H54 (cell line): ENCODE results near the gene CFAP45.

Source experiments
- DNase-seq: peaks from one replicate; pipeline ENCODE4 v3.0.0; 2011; ENCODE audit warnings: low spot score, mixed read lengths; ENCODE audit not compliant: insufficient read length
- FAIRE-seq: peaks from 3 replicates; lab custom pipeline; 2011; peaks lifted over from hg19 to GRCh38; lab: Jason Lieb, UNC
- POLR2A ChIP-seq: IDR thresholded peaks from 2 replicates; pipeline ENCODE4 v1.6.1; 2011; ENCODE audit warnings: low read depth, mild to moderate bottlenecking, low read length

CFAP45 gene

DNA sequence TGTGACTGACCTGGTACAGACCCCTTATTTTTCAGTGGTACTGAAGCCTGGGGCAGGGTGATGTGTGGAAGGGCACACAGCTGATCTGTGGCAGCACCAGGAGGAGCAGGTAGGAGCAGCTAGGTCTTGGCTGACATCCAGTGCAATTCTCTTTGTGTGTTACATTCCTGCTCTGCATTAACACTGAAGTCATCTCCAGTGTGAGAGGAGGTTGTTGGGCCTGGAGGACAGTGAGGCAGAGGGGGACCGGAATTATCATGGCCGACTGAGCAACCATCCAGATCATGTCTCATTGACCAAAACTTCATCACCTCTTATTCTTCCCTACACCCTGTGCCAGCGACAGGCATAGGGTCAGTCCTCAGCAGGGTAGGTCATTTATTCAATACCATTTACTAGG, 71.8 kb downstream of the CFAP45 start:
- DNase-seq (no peak), FAIRE-seq (no peak)
- TF ChIP-seq POLR2A: no peak

DNA sequence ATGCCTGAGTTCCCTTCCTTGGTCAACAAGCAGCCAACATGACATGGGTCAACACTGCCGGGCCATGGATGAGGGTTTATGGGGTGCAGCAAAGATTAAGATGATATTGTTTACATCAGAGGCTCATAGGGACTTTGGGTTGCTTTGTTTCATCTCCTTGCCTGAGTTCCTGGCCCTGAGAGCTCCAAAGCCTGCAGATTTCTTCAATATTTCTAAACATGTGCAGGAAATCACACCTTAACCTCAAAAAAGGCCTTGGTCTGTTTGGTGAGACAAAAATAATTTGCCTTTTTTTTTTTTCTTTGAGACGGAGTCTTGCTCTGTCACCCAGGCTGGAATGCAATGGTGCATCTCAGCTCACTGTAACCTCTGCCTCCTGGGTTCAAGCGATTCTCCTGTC, 72.4 kb downstream of the CFAP45 start:
- DNase-seq (no peak), FAIRE-seq (no peak)
- TF ChIP-seq POLR2A: no peak

DNA sequence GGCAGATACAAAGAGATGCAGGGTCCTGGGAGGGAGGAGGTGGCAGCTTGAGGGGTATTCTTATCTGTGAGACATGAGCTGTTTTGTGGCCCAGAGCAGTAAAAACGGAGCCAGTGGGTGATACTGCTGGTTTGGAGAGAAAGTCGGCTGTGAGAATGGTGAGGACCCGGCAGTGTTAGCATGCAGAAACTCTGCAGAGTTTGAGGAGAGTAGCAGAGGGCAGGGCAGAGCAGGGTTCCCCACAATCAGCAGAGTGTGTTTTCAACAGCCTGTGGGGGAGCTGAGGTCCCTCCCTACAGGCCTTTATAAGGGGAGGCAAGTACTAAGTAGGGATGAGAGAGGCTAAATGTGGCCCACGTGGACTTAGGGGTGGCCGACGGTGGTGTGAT, 72.9 kb downstream of the CFAP45 start:
- FAIRE-seq (no peak), DNase-seq (no peak)
- no peak for TF ChIP-seq POLR2A

DNA sequence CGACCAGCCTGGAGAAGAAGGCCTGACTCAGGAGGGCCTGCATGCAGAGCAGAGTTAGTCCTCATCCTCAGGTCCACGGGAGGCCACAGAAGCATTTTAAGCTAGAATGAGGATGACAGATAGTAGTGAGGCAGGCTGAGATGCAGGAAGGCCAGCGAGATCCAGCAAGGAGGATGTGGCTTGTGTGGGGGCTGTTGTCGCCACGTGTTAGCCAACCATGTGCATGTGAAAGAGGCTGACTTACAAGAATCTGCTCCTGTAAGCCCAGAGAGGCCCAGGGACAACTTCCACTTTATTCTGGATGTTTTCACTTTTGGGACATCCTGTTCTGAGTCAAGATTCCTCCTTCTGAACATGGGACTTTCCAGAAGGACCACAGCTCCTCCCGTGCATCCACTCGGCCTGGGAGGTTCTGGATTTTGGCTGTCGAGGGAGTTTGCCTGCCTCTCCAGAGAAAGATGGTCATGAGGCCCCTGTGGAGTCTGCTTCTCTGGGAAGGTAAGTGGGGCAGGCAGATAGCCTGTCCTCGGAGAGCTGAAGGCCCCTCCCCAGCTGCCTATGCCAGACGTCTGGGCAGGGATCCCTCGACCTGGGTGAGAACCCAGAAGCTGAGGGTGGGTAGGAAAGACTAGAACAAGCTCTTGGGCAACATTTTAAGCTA, 73.4 kb downstream of the CFAP45 start, which contains the start of gene SLAMF8:
TSS of gene SLAMF8 (plus strand) at position 433 of the 661 bp plus-strand sequence. CDS start at position 459, 26 bp downstream.
- DNase-seq (no peak), FAIRE-seq (no peak)
- no peak for TF ChIP-seq POLR2A

DNA sequence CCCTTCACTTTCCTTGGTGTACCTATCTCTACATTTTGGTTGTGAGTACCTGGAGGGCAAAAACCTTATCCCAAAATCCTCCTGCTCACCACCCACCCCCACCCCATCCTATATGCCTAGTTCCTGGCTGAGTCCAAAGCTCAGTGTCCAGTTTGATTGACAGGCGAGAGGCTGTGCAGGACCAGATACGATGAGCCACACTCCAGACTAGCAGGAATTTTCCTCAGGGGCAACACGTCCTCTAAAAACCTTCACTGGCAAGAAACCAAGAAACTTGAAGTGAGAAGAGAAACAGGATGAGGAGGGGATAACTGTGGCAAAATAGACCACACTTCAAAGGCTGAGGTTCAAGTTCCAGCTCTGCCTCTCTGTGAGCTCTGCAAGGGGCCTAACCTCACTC, 74.4 kb downstream of the CFAP45 start:
- DNase-seq (no peak), FAIRE-seq (no peak)
- no peak for TF ChIP-seq POLR2A

DNA sequence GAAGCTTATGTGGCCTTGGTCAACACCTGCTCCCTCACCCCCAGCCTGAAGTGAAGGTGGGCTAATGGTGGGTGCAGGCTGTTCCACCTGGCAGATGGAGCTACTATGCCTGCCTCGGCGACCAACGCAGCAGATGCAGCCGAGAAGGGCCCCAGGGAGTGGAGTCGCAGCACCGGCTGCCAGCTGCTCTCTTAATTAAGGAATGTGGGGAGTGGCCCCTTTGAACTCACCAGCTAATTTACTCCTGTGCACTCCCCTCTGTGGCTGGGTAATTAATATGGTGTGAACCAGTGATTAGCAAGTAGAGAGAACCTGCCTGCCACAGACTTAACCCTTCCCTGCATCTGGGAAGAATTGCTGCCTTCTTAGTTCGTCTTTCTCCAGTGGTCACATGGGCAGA, 76.6 kb downstream of the CFAP45 start:
- no peak for TF ChIP-seq POLR2A
- DNase-seq: no peak
- FAIRE-seq: no peak
